ENCODE measurements around the gene LDB3.

DNA sequence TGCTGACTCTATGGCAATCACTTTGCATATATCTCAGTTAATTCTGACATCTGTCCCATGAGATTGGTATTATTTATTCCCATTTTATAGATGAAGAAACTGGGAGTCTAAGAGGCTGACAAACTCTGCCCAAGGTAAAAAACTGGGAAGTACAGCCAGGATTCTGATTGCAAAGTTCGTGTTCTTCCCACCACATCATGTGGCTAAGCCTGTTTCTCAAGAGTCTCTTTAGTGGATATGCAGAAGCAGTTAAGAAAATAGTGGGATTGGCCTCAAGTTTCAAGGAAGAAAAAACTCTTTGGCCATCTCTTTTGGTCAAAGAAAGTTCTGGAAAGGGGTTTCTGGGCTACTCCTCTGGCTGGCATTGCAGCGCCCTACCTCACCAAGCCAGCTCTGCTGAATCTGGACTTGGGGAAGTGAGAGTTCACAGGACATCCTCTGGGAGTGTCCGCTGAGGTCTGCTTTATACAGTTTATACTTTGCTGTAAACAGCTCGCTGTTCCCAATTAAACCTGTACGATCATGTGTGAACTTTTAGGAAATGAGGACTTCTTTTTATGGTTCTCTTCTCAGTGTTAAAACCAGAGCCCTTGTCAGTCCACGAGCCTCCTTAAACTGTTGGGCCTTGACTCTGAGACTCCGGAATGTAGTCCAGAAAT lies 75.9 kb downstream of the LDB3 start:
- TF ChIP-seq POLR2AphosphoS5 (IDR thresholded peaks at IDR 0.05; ENCODE audit: borderline replicate concordance, low read depth, low read length) (no peak), EZH2 (IDR thresholded peaks at IDR 0.05) (no peak), FOXP2 (optimal IDR thresholded peaks at IDR 0.05; ENCODE audit: control extremely low read depth, extremely low read length, insufficient read depth) (no peak)

Measured in SK-N-MC (cell line).